Esophagus muscularis mucosa (tissue), 3 donors: ENCODE results near the gene PLAU.

ENCODE experiments used
- POLR2A ChIP-seq: fragments of 450-650 bp; IDR thresholded peaks from one replicate; pipeline ENCODE4 v1.6.1; 2017; ENCODE audit warnings: antibody characterized with exemption, moderate library complexity, mild to moderate bottlenecking, low read depth
- POLR2AphosphoS5 ChIP-seq, 2 donors: sonication (generic); formaldehyde crosslinking; IDR thresholded peaks; one replicate each; pipeline ENCODE4 v1.6.1; 2017; ENCODE audit warnings: antibody characterized with exemption in 2 of 2
- TF ChIP-seq, protein P1 (sequence below), 3 experiments: fragments of 200-600 bp in 2 of 3; fragments of 450-650 bp in 1 of 3; sonication (generic) in 2 of 3; IDR thresholded peaks; one replicate each; pipeline ENCODE4 v1.5.1; 2017 to 2019; ENCODE audit warnings: antibody characterized with exemption in 3 of 3, mild to moderate bottlenecking in 2 of 3, moderate library complexity in 1 of 3

DNA sequence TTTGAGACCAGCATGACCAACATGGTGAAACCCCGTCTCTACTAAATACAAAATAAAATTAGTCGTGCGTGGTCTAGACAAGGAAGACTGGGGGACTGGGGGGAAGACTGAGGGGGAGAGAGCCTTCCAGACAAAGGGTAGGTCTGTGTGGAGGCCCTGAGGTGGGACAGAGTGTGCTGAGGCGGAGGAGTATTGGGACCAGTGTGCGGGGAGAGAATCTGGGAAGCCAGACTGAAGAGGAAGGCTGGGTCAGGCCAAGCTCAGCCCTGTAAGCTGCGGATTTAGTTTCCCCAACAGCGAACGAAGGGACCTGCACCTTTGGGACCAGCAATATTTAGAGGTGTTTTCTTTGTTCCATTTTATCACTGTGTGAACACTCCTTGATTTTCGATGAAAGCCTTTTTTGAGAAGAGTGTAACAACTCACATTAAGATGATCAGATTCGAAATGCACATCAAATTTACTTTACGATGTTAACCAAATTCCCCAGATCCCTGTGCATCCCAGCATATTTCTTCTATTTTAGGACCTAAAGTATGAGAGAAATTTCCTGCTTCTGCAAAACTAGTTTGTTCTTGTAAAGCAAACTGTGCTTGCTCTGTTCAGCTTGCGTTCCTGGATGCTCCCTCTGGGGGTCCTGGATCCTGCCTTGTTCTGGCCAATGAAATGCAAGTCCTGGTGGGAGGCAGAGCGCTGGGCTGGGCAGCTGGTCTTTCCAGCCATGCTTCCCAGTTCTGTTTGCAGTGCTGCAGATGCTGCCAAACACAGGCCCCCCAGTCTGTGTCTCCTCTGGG lies 39.4 kb downstream of the PLAU start:
- TF ChIP-seq POLR2AphosphoS5 (IDR thresholded peaks at IDR 0.05) (no peak), POLR2A (no peak)
- TF ChIP-seq, protein P1, sequence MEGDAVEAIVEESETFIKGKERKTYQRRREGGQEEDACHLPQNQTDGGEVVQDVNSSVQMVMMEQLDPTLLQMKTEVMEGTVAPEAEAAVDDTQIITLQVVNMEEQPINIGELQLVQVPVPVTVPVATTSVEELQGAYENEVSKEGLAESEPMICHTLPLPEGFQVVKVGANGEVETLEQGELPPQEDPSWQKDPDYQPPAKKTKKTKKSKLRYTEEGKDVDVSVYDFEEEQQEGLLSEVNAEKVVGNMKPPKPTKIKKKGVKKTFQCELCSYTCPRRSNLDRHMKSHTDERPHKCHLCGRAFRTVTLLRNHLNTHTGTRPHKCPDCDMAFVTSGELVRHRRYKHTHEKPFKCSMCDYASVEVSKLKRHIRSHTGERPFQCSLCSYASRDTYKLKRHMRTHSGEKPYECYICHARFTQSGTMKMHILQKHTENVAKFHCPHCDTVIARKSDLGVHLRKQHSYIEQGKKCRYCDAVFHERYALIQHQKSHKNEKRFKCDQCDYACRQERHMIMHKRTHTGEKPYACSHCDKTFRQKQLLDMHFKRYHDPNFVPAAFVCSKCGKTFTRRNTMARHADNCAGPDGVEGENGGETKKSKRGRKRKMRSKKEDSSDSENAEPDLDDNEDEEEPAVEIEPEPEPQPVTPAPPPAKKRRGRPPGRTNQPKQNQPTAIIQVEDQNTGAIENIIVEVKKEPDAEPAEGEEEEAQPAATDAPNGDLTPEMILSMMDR (IDR thresholded peaks at IDR 0.05): no peak
